SK-MEL-5 (cell line): ENCODE results near the gene SPINK4. TPM values are rescaled to one million over a fixed set of nuclear protein-coding genes. Genes with fewer than 3 reads are reported as not detected.

ENCODE experiments used
- DNase-seq: peaks from one replicate; pipeline ENCODE4 v3.0.0-alpha.2; 2016; ENCODE audit warnings: low read depth, low spot score
- in situ Hi-C: cut with HindIII; loops from 2 replicates; pipeline ENCODE4 v1.10.0; 2016; ENCODE audit warnings: low sequenced_read_pairs, high pct_unique_total_duplicates, low pct_unique_long_range_greater_than_20kb
- polyA plus RNA-seq, 2 experiments: library from polyadenylated mRNA; depleted of rRNA; stranded (reverse); fragments of >200 nt; gene quantifications; 2 replicates each; pipeline ENCODE4 v1.2.3, GENCODE V29; 2015
- total RNA-seq: library from RNA; depleted of rRNA; stranded (reverse); fragments of >200 nt; shearing (Covaris generic); gene quantifications from 2 replicates; pipeline ENCODE4 v1.2.3, GENCODE V29; 2014; rRNA removed

Gene SPINK4, protein sequence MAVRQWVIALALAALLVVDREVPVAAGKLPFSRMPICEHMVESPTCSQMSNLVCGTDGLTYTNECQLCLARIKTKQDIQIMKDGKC
- not detected in 2 replicates for total RNA-seq
- not detected in 2 replicates for polyA plus RNA-seq (2015; cell fraction: cytosol; rRNA removed)
- polyA plus RNA-seq (2015; cell fraction: nucleus; rRNA removed), result not detected in 2 replicates

DNA sequence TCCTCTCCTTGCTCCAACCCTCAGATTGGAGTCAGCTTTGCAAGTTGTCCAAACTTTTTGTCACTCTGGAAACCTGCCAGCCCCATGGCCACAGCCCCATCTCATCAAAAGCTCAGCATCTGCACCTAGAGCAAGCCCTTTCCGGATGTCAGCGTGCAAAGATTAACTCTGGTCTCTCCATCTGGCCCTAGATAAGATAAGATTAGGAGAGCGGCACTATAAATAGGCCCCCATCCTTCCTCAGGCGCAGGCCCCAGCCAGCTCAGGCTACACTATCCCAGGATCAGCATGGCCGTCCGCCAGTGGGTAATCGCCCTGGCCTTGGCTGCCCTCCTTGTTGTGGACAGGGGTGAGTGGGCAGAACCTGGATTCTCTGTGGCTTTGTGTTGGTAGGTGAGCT is at the start of gene SPINK4:
Gene SPINK4 (plus strand): TSS at position 247 of the 400 bp plus-strand sequence. CDS start 42 bp downstream, at position 289.
- in situ Hi-C loops, result no loop called here
- no peak for DNase-seq

GRCh38 chr9:33192493-33193255 is 47.3 kb upstream of the SPINK4 start:
- in situ Hi-C loops, result no loop called here
- peak; percentile 27 for DNase-seq

- DNase-seq, result no peak
- in situ Hi-C loops, result no loop called here
Measured at GRCh38 chr9:33193818-33194217, 46.1 kb upstream of the SPINK4 start.

- no peak for DNase-seq
Measured at GRCh38 chr9:33196736-33197135, 43.2 kb upstream of the SPINK4 start.

GRCh38 chr9:33197279-33198152 is 42.5 kb upstream of the SPINK4 start:
- in situ Hi-C loops, result no loop called here
- no peak for DNase-seq

More at GRCh38 chr9:33196736-33197135, 43.2 kb upstream of the SPINK4 start:
- in situ Hi-C loops, result no loop called here

- in situ Hi-C loops, result no loop called here
- DNase-seq, result no peak
Measured at GRCh38 chr9:33198165-33198564, 41.8 kb upstream of the SPINK4 start.

GRCh38 chr9:33202018-33202417 is 37.9 kb upstream of the SPINK4 start:
- no peak for DNase-seq
- in situ Hi-C loops, result no loop called here

DNA sequence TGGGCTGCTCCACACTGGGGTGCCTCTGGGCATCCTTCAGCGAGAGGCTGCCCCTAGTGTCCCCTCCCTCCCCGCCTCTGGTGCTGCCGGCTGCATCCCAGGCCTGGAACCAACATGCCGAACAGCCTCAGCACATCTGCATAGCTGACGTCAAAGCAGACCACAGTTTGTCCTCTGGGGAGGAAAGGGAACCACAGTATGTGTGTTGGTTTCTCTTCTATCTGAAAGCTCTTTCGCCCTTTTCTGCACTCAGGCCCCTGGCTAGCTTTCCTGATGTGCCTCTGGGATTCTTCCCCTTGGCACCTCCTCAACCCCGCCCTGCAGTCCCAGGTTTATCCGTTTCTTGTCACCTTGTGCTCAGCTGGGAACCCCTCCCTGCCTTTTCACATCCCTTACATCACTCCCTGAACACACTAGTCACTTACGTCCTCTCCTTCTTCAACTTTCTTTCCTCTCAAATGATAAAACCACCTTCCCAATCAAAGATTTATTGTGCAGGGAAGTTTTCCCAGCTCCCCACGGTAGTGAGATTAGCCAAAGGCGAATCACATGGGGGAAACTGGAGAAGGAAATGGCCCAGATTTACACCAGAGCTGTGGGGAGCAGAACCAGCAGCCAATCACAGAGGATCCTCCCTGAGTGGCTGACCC is 37.3 kb upstream of the SPINK4 start:
- peak; percentile 89 for DNase-seq
- in situ Hi-C loops, result no loop called here

DNA sequence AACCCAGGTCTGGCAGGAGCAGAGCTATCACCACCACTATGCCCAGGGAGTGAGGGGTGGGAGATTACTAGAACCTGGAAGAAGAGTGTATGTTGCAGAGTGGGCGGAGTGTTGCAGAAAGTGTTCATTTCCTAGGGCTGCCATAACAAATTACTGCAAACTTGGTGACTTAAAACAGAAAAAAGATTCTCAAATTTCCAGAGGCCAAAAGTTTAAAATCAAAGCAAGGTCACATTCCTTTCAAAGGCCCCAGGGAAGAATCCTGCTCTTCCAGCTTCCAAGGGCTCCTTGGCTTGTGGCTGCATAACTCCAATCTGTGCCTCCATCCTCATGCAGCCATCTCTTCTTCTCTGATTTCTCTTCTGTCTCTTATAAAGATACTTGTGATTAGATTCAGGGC is 30.6 kb upstream of the SPINK4 start:
- no peak for DNase-seq
- in situ Hi-C loops, result no loop called here

DNA sequence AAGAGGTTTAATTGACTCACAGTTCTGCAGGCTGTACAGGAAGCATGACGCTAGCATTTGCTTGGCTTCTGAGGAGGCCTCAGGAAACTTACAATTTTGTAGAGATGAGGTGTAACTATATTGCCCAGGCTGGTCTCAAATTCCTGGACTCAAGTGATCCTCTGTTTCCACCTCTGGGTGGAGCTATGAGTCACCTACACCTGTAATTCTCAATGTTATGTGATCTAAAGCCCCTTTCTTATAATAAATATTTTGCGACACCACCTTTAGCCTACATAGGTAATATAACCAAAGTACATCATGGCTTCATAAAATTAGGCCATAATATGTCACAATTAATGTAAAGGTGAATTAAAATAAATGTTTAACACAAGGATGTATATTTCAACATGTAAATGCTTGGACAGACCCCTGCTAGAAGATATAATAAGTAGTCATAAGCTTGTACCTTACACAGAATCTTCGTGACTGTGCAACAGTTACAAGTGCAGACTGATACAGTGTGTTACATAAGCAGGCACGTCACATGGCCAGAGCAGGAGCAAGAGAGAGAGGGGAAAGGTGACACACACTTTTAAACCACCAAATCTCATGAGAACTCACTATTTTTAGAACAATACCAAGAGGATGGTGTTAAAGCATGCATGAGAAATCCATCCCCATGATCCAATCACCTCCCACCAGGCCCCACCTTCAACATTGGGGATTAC is 29.8 kb upstream of the SPINK4 start:
- DNase-seq, result no peak
- in situ Hi-C loops, result no loop called here

DNA sequence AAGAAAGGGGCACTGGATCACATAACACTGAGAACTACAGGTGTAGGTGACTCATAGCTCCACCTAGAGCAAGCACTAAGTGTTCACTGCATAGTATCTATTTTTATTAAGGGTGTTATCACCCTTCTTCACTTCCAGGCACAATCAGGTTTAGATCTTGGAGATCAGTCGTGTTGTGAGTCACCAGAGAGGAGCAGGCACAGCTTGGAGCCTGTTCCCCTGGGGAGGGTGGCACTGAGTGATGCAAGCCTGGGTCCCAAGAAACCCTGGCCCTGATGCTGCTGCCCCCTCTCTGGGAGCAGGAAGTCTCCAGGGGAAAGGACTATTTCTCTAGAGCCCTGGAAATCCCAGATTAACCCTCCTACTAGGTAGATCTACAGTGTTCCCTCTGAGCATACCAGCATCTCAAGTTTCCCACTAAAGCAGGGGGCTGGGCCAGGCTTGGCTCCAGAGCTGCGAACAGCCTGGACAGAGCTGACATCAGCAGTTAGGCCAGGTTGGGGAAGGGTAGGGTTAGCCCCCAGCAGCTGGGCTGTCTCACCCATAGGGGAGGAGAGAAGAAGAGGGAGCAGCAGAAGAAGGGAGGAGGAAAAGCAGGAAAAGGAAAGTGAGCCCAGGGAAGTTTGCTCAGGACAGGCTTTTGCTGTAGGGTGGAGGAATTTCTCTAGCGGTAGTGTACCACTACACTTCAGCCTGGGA is 28.1 kb upstream of the SPINK4 start:
- DNase-seq, result no peak

GRCh38 chr9:33220681-33221567 is 19.0 kb upstream of the SPINK4 start:
- DNase-seq, result no peak
- in situ Hi-C loops, result no loop called here

More for the DNA sequence above, 28.1 kb upstream of the SPINK4 start:
- in situ Hi-C loops, result no loop called here

- no peak for DNase-seq
- in situ Hi-C loops, result no loop called here
Measured at GRCh38 chr9:33221568-33221884, 18.4 kb upstream of the SPINK4 start.

DNA sequence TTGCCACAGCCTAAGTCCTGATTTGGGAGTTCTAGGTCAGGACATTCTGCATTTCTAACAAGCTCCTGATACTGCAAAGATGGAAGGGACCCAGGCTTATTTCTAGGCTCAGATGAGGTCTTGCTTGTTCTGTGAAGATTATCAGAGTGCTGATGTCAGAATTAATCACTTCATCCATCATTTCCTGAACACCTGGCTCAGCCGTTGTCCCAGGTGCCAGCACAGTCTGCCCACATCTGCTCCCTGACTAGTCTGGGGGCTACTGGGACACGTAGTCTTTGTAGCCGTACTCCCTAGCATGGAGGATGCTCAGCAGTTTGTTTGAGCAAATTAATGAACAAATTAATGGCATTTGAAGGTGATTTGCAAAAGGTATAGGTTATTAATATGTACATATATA is 17.9 kb upstream of the SPINK4 start:
- in situ Hi-C loops, result no loop called here
- no peak for DNase-seq

DNA sequence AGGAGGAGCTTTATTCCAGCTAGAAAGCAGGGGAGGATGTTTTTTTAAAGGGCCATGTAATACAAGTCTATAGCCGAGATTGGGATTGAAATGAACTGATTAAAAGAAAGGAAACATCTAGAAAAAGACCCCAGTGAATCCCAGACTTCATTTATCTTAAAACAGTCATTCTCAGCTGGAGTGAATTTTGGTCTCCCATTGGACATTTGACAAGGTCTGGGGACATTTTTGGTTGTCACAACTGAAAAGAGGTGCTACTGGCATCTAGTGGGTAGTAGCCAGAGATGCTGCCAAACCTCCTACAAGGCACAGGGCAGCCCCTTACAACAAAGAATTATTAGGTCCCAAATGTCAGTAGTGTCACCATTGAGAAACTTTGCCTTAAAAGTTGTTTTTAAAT is 16.3 kb upstream of the SPINK4 start:
- DNase-seq, result peak; percentile 43
- in situ Hi-C loops, result no loop called here
